WERI-Rb-1 (cell line): ENCODE data around the gene DGKZ.
A peak's percentile ranks its signal among the peaks of the same experiment; 100 is the strongest.

Experiments
- DNase-seq: peaks from one replicate; pipeline ENCODE4 v3.0.0-alpha.2; 2020
- H3K27ac ChIP-seq: fragments of 250-450 bp; sonication (Bioruptor Pico); 2 replicates; pipeline ENCODE4 v1.5.1; 2020; ENCODE audit warnings: mild to moderate bottlenecking, moderate library complexity
- H3K27me3 ChIP-seq: fragments of 250-450 bp; sonication (Bioruptor Pico); 2 replicates; pipeline ENCODE4 v1.5.1; 2021; ENCODE audit warnings: mild to moderate bottlenecking, low read depth, moderate library complexity; ENCODE audit not compliant: insufficient read depth, severe bottlenecking
- H3K36me3 ChIP-seq: fragments of 250-450 bp; sonication (Bioruptor Pico); 2 replicates; pipeline ENCODE4 v1.5.1; 2020; ENCODE audit warnings: mild to moderate bottlenecking, moderate library complexity
- H3K4me3 ChIP-seq: 2 replicates; pipeline ENCODE4 v1.5.1; 2011; ENCODE audit warnings: low read depth, mild to moderate bottlenecking, control low read depth, low read length
- H3K9me3 ChIP-seq: fragments of 250-450 bp; sonication (Bioruptor Pico); 2 replicates; pipeline ENCODE4 v1.5.1; 2021; ENCODE audit warnings: mild to moderate bottlenecking, moderate library complexity; ENCODE audit not compliant: severe bottlenecking
- TF ChIP-seq, protein P1 (sequence below): IDR thresholded peaks from 2 replicates; pipeline ENCODE4 v1.5.1; 2011; ENCODE audit warnings: low read depth, mild to moderate bottlenecking, control low read depth, inconsistent platforms, low read length

Gene DGKZ

DNA sequence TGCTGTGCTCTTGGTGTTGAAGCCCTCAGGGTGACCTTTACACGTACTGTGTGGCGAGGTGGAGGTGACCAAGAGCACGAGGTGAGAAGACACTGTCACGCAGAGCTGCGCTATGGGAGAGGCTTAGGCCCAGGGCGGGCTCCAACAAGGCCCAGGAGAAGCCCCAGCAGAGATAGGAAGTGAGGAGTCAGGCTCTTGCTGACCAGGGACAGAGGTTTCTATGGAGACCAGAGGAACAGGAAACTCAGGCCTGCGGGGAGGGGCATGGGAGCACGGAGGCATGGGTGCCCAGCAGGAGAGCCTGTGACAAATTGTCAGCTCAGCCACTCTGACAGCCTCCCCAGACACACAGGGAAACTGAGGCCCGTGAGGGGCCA, 15.8 kb downstream of the DGKZ start:
- Histone ChIP-seq H3K27ac (peak overlapping the region; percentile 86), H3K9me3 (no peaks in the 10 kb centered on the region), H3K4me3 (peak overlapping the region; percentile 11; the same call in 1 of the 2 replicates), H3K36me3 (peaks cover 8% of the 10 kb centered on the region), H3K27me3 (no peaks in the 10 kb centered on the region)
- TF ChIP-seq, protein P1, sequence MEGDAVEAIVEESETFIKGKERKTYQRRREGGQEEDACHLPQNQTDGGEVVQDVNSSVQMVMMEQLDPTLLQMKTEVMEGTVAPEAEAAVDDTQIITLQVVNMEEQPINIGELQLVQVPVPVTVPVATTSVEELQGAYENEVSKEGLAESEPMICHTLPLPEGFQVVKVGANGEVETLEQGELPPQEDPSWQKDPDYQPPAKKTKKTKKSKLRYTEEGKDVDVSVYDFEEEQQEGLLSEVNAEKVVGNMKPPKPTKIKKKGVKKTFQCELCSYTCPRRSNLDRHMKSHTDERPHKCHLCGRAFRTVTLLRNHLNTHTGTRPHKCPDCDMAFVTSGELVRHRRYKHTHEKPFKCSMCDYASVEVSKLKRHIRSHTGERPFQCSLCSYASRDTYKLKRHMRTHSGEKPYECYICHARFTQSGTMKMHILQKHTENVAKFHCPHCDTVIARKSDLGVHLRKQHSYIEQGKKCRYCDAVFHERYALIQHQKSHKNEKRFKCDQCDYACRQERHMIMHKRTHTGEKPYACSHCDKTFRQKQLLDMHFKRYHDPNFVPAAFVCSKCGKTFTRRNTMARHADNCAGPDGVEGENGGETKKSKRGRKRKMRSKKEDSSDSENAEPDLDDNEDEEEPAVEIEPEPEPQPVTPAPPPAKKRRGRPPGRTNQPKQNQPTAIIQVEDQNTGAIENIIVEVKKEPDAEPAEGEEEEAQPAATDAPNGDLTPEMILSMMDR = no peak
- DNase-seq = peak; percentile 43

DNA sequence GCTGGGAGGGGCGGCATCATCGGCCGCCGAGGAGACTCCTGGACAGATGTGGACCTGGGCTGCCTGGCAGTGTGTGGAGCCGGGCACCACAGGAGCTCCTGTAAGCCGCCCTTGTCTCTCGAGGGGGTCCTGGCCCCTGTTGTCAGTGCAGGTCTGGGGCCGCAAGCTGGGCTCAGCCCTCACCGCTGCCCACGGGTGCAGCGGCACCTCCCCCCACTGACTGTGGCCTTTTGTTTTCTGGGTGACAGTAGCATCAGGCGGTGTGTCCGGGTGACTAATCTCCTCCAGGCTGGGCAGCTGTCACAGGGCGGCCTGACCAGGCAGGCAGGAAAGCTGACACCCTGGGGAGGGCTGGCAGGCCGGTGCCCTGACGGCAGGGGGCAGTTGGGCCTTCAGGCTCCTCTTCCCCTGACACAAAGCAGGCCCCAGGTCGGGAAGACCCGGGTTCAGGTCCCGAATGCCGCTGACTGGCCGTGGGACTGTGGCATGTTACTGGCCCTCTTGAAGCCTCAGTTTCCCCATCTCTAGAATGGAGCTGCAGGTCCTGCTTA, 16.3 kb downstream of the DGKZ start:
- Histone ChIP-seq H3K4me3 (peak overlapping the region; percentile 11; the same call in 1 of the 2 replicates), H3K27me3 (no peaks in the 10 kb centered on the region), H3K9me3 (no peaks in the 10 kb centered on the region), H3K27ac (peak overlapping the region; percentile 86), H3K36me3 (peaks cover 13% of the 10 kb centered on the region)
- TF ChIP-seq, protein P1 = peak; percentile 43; the same call in 1 of the 2 replicates
- peak; percentile 85 for DNase-seq

DNA sequence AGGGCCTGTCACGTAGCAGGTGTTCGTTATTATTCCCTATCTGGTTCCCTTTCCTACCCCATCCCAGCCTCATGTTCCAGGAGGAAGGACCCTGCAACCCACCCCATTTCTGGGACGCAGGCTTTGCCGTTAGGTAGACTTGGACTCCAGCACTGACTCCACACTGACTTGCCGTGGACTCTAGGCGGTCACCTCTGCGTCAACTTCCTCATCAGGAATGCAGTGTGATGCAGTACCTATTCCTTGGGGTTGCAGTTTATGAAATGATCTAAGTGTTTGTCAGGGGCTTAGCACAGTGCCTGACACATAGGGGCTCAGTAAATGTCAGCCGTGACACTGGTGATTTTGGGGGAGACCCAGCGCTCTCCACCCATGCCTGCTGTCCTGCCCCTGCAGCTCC, 16.8 kb downstream of the DGKZ start:
- TF ChIP-seq, protein P1 = no peak
- peak overlapping the region; percentile 86 for H3K27ac ChIP-seq
- DNase-seq = no peak
- no peaks in the 10 kb centered on the region for H3K9me3 ChIP-seq
- no peaks in the 10 kb centered on the region for H3K27me3 ChIP-seq
- H3K4me3 ChIP-seq = no peak overlapping the region
- H3K36me3 ChIP-seq = peaks cover 16% of the 10 kb centered on the region

DNA sequence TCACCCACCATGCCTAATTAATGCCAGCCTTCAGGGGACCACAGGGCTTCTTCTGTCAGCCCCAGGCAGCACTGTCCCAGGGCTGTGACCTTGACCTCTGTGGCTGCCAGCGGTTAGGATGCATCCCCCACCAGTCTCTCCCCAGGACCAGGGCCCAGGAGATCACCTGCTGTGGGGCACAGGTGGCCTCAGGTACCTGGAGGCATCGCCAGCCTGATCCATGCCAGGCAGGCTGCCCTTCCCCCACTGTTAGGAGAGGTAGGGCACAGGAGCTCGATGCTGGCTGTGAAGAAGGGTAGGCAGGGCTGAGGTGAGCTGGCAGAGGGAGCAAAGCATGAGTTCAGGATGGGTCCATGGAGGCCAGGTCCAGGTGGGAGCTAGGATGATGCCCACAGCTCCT, 17.5 kb downstream of the DGKZ start:
- Histone ChIP-seq H3K4me3 (no peak overlapping the region), H3K9me3 (no peaks in the 10 kb centered on the region), H3K27ac (peak overlapping the region; percentile 86; the same call in 1 of the 2 replicates), H3K27me3 (no peaks in the 10 kb centered on the region), H3K36me3 (peaks cover 21% of the 10 kb centered on the region)
- no peak for DNase-seq
- TF ChIP-seq, protein P1 = no peak

DNA sequence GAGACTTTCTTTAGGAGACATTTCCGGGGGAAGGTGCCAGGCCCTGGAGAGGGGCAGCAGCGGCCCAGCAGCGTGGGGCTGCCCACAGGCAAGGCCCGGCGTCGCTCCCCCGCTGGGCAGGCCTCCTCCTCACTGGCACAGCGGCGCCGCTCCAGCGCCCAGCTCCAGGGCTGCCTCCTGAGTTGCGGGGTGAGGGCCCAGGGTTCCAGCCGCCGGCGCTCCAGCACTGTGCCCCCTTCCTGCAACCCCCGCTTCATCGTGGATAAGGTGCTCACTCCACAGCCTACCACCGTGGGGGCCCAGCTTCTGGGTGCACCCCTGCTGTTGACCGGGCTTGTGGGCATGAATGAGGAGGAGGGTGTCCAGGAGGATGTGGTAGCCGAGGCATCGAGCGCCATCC, 19.0 kb downstream of the DGKZ start:
- Histone ChIP-seq H3K9me3 (no peaks in the 10 kb centered on the region), H3K4me3 (no peak overlapping the region), H3K27ac (no peak overlapping the region), H3K27me3 (no peaks in the 10 kb centered on the region), H3K36me3 (peaks cover 32% of the 10 kb centered on the region)
- TF ChIP-seq, protein P1 = no peak
- DNase-seq = no peak

DNA sequence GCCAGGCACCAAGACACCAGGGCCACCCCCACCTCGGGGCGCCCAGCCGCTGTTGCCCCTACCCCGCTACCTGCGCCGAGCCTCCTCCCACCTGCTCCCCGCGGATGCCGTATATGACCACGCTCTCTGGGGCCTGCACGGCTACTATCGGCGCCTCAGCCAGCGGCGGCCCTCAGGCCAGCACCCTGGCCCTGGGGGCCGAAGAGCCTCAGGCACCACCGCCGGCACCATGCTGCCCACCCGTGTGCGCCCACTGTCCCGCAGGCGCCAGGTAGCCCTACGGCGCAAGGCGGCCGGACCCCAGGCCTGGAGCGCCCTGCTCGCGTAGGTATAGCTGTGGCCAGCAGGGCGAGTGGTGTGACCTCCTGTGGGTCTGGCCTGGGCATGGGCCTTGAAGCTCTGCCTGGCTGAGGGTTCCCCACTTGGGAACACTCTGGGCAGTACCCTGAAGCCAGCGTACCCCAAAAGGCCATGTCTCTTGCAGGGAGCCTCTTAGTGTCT, 19.4 kb downstream of the DGKZ start:
- Histone ChIP-seq H3K27ac (no peak overlapping the region), H3K27me3 (no peaks in the 10 kb centered on the region), H3K36me3 (peaks cover 37% of the 10 kb centered on the region), H3K4me3 (no peak overlapping the region), H3K9me3 (no peaks in the 10 kb centered on the region)
- no peak for DNase-seq
- TF ChIP-seq, protein P1 = no peak
